GM23338 (cell line): ENCODE results near the gene MCMBP.

Source experiments
- CREB1 ChIP-seq: fragments of 250-450 bp; sonication (Bioruptor Pico); IDR thresholded peaks from 2 replicates; pipeline ENCODE4 v1.5.0; 2020; ENCODE audit warnings: low read depth, mild to moderate bottlenecking, moderate library complexity
- ETS1 ChIP-seq: IDR thresholded peaks from 2 replicates; pipeline ENCODE4 v1.6.1; 2016; ENCODE audit warnings: antibody characterized with exemption
- EZH2 ChIP-seq: fragments of 200-600 bp; sonication (generic); IDR thresholded peaks from one replicate; pipeline ENCODE4 v1.8.0; 2017; ENCODE audit warnings: antibody characterized with exemption, mild to moderate bottlenecking, low read depth; ENCODE audit not compliant: unreplicated experiment
- EZH2phosphoT487 ChIP-seq: fragments of 200-600 bp; sonication (generic); IDR thresholded peaks from one replicate; pipeline ENCODE4 v1.8.1; 2018; ENCODE audit warnings: antibody characterized with exemption; ENCODE audit not compliant: unreplicated experiment
- JUNB ChIP-seq: IDR thresholded peaks from one replicate; pipeline ENCODE4 v1.6.1; 2016; ENCODE audit warnings: antibody characterized with exemption; ENCODE audit not compliant: unreplicated experiment
- NANOG ChIP-seq: IDR thresholded peaks from 2 replicates; pipeline ENCODE4 v1.6.1; 2016; ENCODE audit warnings: antibody characterized with exemption, borderline replicate concordance
- POLR2AphosphoS5 ChIP-seq: IDR thresholded peaks from 2 replicates; pipeline ENCODE4 v1.6.1; 2016; ENCODE audit warnings: antibody characterized with exemption, low read depth
- STAT1 ChIP-seq: IDR thresholded peaks from one replicate; pipeline ENCODE4 v1.6.1; 2016; ENCODE audit warnings: antibody characterized with exemption; ENCODE audit not compliant: unreplicated experiment
- ZNF114 ChIP-seq: fragments of 250-450 bp; sonication (Bioruptor Pico); IDR thresholded peaks from 2 replicates; pipeline ENCODE4 v1.5.0; 2020; ENCODE audit warnings: mild to moderate bottlenecking, moderate library complexity
- ZNF331 ChIP-seq: fragments of 250-450 bp; sonication (Bioruptor Pico); IDR thresholded peaks from 2 replicates; pipeline ENCODE4 v1.5.0; 2020; ENCODE audit warnings: low read depth, mild to moderate bottlenecking, moderate library complexity
- TF ChIP-seq, protein P1 (sequence below), 2 experiments: fragments of 200-600 bp in 1 of 2; sonication (generic) in 1 of 2; conservative IDR thresholded peaks; 2 replicates each; pipeline versions ENCODE4 v1.5.1 to v1.6.1; 2016 to 2017; ENCODE audit warnings: antibody characterized with exemption in 2 of 2, low read depth in 2 of 2, mild to moderate bottlenecking in 2 of 2, moderate library complexity in 1 of 2
- TF ChIP-seq, protein P2 (sequence below): IDR thresholded peaks from one replicate; pipeline ENCODE4 v1.6.1; 2018; ENCODE audit warnings: antibody characterized with exemption; ENCODE audit not compliant: unreplicated experiment

DNA sequence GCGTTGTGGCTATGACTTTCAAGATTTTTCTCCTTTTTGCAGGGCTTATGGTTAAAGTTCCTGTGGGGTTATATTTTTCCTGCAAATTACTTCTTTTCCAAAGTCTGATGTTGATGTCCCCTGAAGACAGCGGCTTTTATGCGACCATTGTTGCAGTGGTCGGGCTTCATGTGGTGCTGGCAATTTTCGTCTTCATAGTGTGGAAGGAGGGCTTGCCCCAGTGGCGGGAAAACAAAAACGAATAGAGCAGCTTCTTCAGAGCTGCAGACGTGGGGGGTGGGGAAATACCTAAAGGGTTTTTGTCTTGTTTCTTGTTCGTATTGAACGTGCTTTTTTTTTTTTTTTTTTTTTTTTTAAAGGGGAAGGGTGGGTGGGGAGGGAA, 53.8 kb downstream of the MCMBP start:
- TF ChIP-seq, protein P1, sequence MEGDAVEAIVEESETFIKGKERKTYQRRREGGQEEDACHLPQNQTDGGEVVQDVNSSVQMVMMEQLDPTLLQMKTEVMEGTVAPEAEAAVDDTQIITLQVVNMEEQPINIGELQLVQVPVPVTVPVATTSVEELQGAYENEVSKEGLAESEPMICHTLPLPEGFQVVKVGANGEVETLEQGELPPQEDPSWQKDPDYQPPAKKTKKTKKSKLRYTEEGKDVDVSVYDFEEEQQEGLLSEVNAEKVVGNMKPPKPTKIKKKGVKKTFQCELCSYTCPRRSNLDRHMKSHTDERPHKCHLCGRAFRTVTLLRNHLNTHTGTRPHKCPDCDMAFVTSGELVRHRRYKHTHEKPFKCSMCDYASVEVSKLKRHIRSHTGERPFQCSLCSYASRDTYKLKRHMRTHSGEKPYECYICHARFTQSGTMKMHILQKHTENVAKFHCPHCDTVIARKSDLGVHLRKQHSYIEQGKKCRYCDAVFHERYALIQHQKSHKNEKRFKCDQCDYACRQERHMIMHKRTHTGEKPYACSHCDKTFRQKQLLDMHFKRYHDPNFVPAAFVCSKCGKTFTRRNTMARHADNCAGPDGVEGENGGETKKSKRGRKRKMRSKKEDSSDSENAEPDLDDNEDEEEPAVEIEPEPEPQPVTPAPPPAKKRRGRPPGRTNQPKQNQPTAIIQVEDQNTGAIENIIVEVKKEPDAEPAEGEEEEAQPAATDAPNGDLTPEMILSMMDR (conservative IDR thresholded peaks at IDR 0.05; ENCODE audit: low read depth in 2 of 2) = no peak
- TF ChIP-seq STAT1 (no peak), JUNB (no peak), POLR2AphosphoS5 (no peak), EZH2 (no peak), EZH2phosphoT487 (no peak), CREB1 (CRISPR knock-in tag) (no peak), ZNF331 (CRISPR knock-in tag) (no peak), NANOG (no peak), ETS1 (no peak), ZNF114 (CRISPR knock-in tag) (no peak)
- TF ChIP-seq, protein P2, sequence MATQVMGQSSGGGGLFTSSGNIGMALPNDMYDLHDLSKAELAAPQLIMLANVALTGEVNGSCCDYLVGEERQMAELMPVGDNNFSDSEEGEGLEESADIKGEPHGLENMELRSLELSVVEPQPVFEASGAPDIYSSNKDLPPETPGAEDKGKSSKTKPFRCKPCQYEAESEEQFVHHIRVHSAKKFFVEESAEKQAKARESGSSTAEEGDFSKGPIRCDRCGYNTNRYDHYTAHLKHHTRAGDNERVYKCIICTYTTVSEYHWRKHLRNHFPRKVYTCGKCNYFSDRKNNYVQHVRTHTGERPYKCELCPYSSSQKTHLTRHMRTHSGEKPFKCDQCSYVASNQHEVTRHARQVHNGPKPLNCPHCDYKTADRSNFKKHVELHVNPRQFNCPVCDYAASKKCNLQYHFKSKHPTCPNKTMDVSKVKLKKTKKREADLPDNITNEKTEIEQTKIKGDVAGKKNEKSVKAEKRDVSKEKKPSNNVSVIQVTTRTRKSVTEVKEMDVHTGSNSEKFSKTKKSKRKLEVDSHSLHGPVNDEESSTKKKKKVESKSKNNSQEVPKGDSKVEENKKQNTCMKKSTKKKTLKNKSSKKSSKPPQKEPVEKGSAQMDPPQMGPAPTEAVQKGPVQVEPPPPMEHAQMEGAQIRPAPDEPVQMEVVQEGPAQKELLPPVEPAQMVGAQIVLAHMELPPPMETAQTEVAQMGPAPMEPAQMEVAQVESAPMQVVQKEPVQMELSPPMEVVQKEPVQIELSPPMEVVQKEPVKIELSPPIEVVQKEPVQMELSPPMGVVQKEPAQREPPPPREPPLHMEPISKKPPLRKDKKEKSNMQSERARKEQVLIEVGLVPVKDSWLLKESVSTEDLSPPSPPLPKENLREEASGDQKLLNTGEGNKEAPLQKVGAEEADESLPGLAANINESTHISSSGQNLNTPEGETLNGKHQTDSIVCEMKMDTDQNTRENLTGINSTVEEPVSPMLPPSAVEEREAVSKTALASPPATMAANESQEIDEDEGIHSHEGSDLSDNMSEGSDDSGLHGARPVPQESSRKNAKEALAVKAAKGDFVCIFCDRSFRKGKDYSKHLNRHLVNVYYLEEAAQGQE = no peak
